ENCODE results near the gene TRPV6.

- no peak for TF ChIP-seq CTCF (conservative IDR thresholded peaks at IDR 0.05; ENCODE audit: low read depth, low read length)
- TF ChIP-seq EZH2 (IDR thresholded peaks at IDR 0.05; ENCODE audit: borderline replicate concordance, low read depth, low read length, poor library complexity, severe bottlenecking): no peak
Measured at GRCh38 chr7:142855114-142855743, 30.3 kb downstream of the TRPV6 start.

All from A673 (cell line).